ENCODE measurements around the gene ANGPTL7. TPM values are rescaled to one million over a fixed set of nuclear protein-coding genes. Genes with fewer than 3 reads are reported as not detected.

Gene ANGPTL7
- polyA plus RNA-seq, 1 donor: 0.21 TPM

GRCh38 chr1:11182884-11183283, 6.3 kb upstream of the ANGPTL7 start:
- Histone ChIP-seq H3K27ac (ENCODE audit: low read length) (no peak overlapping the region), H3K4me3 (ENCODE audit: low read length) (no peak overlapping the region), H3K27me3 (ENCODE audit: control insufficient read depth, insufficient read depth, low read length) (no peaks in the 10 kb centered on the region), H3K9me3 (ENCODE audit: control insufficient read depth, low read depth, low read length) (no peaks in the 10 kb centered on the region), H3K4me1 (ENCODE audit: control insufficient read depth, insufficient read depth, low read length) (no peaks in the 10 kb centered on the region), H3K36me3 (ENCODE audit: control insufficient read depth, insufficient read depth, low read length) (peaks cover 30% of the 10 kb centered on the region)
- DNase-seq: no peak
- WGBS (ENCODE audit: insufficient coverage, low lambda C conversion rate): no CpG with 5 or more reads among the region's 3 CpGs

GRCh38 chr1:11184973-11185372, 4.2 kb upstream of the ANGPTL7 start:
- H3K36me3 ChIP-seq (ENCODE audit: control insufficient read depth, insufficient read depth, low read length): peaks cover 36% of the 10 kb centered on the region
- no peak overlapping the region for H3K4me3 ChIP-seq (ENCODE audit: low read length)
- H3K27me3 ChIP-seq (ENCODE audit: control insufficient read depth, insufficient read depth, low read length): no peaks in the 10 kb centered on the region
- peak; percentile 9 for DNase-seq
- WGBS (ENCODE audit: insufficient coverage, low lambda C conversion rate): no CpG with 5 or more reads among the region's 1 CpG
- no peaks in the 10 kb centered on the region for H3K4me1 ChIP-seq (ENCODE audit: control insufficient read depth, insufficient read depth, low read length)
- H3K9me3 ChIP-seq (ENCODE audit: control insufficient read depth, low read depth, low read length): no peaks in the 10 kb centered on the region
- no peak overlapping the region for H3K27ac ChIP-seq (ENCODE audit: low read length)

- H3K27me3 ChIP-seq (ENCODE audit: control insufficient read depth, insufficient read depth, low read length): no peaks in the 10 kb centered on the region
- 100% methylated on average over 1 of the region's 3 CpGs for WGBS (ENCODE audit: insufficient coverage, low lambda C conversion rate)
- H3K4me1 ChIP-seq (ENCODE audit: control insufficient read depth, insufficient read depth, low read length): no peaks in the 10 kb centered on the region
- H3K9me3 ChIP-seq (ENCODE audit: control insufficient read depth, low read depth, low read length): no peaks in the 10 kb centered on the region
- H3K4me3 ChIP-seq (ENCODE audit: low read length): no peak overlapping the region
- no peak for DNase-seq
- H3K36me3 ChIP-seq (ENCODE audit: control insufficient read depth, insufficient read depth, low read length): peaks cover 49% of the 10 kb centered on the region
- H3K27ac ChIP-seq (ENCODE audit: low read length): no peak overlapping the region
Observed at GRCh38 chr1:11187000-11187399, 2.2 kb upstream of the ANGPTL7 start.

- no peak overlapping the region for H3K27ac ChIP-seq (ENCODE audit: low read length)
- no peaks in the 10 kb centered on the region for H3K4me1 ChIP-seq (ENCODE audit: control insufficient read depth, insufficient read depth, low read length)
- no peak overlapping the region for H3K4me3 ChIP-seq (ENCODE audit: low read length)
- H3K27me3 ChIP-seq (ENCODE audit: control insufficient read depth, insufficient read depth, low read length): no peaks in the 10 kb centered on the region
- DNase-seq: no peak
- no peaks in the 10 kb centered on the region for H3K9me3 ChIP-seq (ENCODE audit: control insufficient read depth, low read depth, low read length)
- no CpG with 5 or more reads among the region's 2 CpGs for WGBS (ENCODE audit: insufficient coverage, low lambda C conversion rate)
- peaks cover 52% of the 10 kb centered on the region for H3K36me3 ChIP-seq (ENCODE audit: control insufficient read depth, insufficient read depth, low read length)
Observed at GRCh38 chr1:11187494-11187893, 1.7 kb upstream of the ANGPTL7 start.

- Histone ChIP-seq H3K4me1 (ENCODE audit: control insufficient read depth, insufficient read depth, low read length) (no peaks in the 10 kb centered on the region), H3K27ac (ENCODE audit: low read length) (no peak overlapping the region), H3K27me3 (ENCODE audit: control insufficient read depth, insufficient read depth, low read length) (no peaks in the 10 kb centered on the region), H3K9me3 (ENCODE audit: control insufficient read depth, low read depth, low read length) (no peaks in the 10 kb centered on the region), H3K36me3 (ENCODE audit: control insufficient read depth, insufficient read depth, low read length) (peaks cover 52% of the 10 kb centered on the region), H3K4me3 (ENCODE audit: low read length) (no peak overlapping the region)
- no peak for DNase-seq
- WGBS (ENCODE audit: insufficient coverage, low lambda C conversion rate): 86% methylated on average over 1 of the region's 2 CpGs
Observed at GRCh38 chr1:11187931-11188330, 1.2 kb upstream of the ANGPTL7 start.

GRCh38 chr1:11188381-11188780, 774 bp upstream of the ANGPTL7 start:
- WGBS (ENCODE audit: insufficient coverage, low lambda C conversion rate): no CpG with 5 or more reads among the region's 1 CpG
- Histone ChIP-seq H3K4me1 (ENCODE audit: control insufficient read depth, insufficient read depth, low read length) (no peaks in the 10 kb centered on the region), H3K27me3 (ENCODE audit: control insufficient read depth, insufficient read depth, low read length) (no peaks in the 10 kb centered on the region), H3K27ac (ENCODE audit: low read length) (no peak overlapping the region), H3K9me3 (ENCODE audit: control insufficient read depth, low read depth, low read length) (no peaks in the 10 kb centered on the region), H3K36me3 (ENCODE audit: control insufficient read depth, insufficient read depth, low read length) (peaks cover 55% of the 10 kb centered on the region), H3K4me3 (ENCODE audit: low read length) (no peak overlapping the region)
- DNase-seq: no peak

- Histone ChIP-seq H3K4me3 (ENCODE audit: low read length) (no peak overlapping the region), H3K4me1 (ENCODE audit: control insufficient read depth, insufficient read depth, low read length) (no peaks in the 10 kb centered on the region), H3K36me3 (ENCODE audit: control insufficient read depth, insufficient read depth, low read length) (peaks cover 64% of the 10 kb centered on the region), H3K9me3 (ENCODE audit: control insufficient read depth, low read depth, low read length) (no peaks in the 10 kb centered on the region), H3K27me3 (ENCODE audit: control insufficient read depth, insufficient read depth, low read length) (no peaks in the 10 kb centered on the region), H3K27ac (ENCODE audit: low read length) (no peak overlapping the region)
- DNase-seq: no peak
- no CpG with 5 or more reads among the region's 11 CpGs for WGBS (ENCODE audit: insufficient coverage, low lambda C conversion rate)
Observed at GRCh38 chr1:11193376-11193775, 4.2 kb downstream of the ANGPTL7 start.

- H3K27ac ChIP-seq (ENCODE audit: low read length): no peak overlapping the region
- H3K9me3 ChIP-seq (ENCODE audit: control insufficient read depth, low read depth, low read length): no peaks in the 10 kb centered on the region
- no peak overlapping the region for H3K4me3 ChIP-seq (ENCODE audit: low read length)
- DNase-seq: no peak
- no peaks in the 10 kb centered on the region for H3K4me1 ChIP-seq (ENCODE audit: control insufficient read depth, insufficient read depth, low read length)
- 100% methylated on average over 1 of the region's 14 CpGs for WGBS (ENCODE audit: insufficient coverage, low lambda C conversion rate)
- H3K27me3 ChIP-seq (ENCODE audit: control insufficient read depth, insufficient read depth, low read length): no peaks in the 10 kb centered on the region
- H3K36me3 ChIP-seq (ENCODE audit: control insufficient read depth, insufficient read depth, low read length): peaks cover 68% of the 10 kb centered on the region
Observed at GRCh38 chr1:11194407-11195176, 5.4 kb downstream of the ANGPTL7 start.

GRCh38 chr1:11196945-11197344, 7.8 kb downstream of the ANGPTL7 start:
- H3K4me1 ChIP-seq (ENCODE audit: control insufficient read depth, insufficient read depth, low read length): no peaks in the 10 kb centered on the region
- no peaks in the 10 kb centered on the region for H3K27me3 ChIP-seq (ENCODE audit: control insufficient read depth, insufficient read depth, low read length)
- no peak overlapping the region for H3K27ac ChIP-seq (ENCODE audit: low read length)
- H3K9me3 ChIP-seq (ENCODE audit: control insufficient read depth, low read depth, low read length): no peaks in the 10 kb centered on the region
- no peak overlapping the region for H3K4me3 ChIP-seq (ENCODE audit: low read length)
- WGBS (ENCODE audit: insufficient coverage, low lambda C conversion rate): no CpG with 5 or more reads among the region's 2 CpGs
- peaks cover 61% of the 10 kb centered on the region for H3K36me3 ChIP-seq (ENCODE audit: control insufficient read depth, insufficient read depth, low read length)
- DNase-seq: no peak

- Histone ChIP-seq H3K36me3 (ENCODE audit: control insufficient read depth, insufficient read depth, low read length) (peaks cover 61% of the 10 kb centered on the region), H3K9me3 (ENCODE audit: control insufficient read depth, low read depth, low read length) (no peaks in the 10 kb centered on the region), H3K4me1 (ENCODE audit: control insufficient read depth, insufficient read depth, low read length) (no peaks in the 10 kb centered on the region), H3K4me3 (ENCODE audit: low read length) (no peak overlapping the region), H3K27me3 (ENCODE audit: control insufficient read depth, insufficient read depth, low read length) (no peaks in the 10 kb centered on the region), H3K27ac (ENCODE audit: low read length) (no peak overlapping the region)
- WGBS (ENCODE audit: insufficient coverage, low lambda C conversion rate): no CpG with 5 or more reads among the region's 4 CpGs
- no peak for DNase-seq
Observed at GRCh38 chr1:11197359-11197758, 8.2 kb downstream of the ANGPTL7 start.

GRCh38 chr1:11198257-11198656, 9.1 kb downstream of the ANGPTL7 start:
- peaks cover 59% of the 10 kb centered on the region for H3K36me3 ChIP-seq (ENCODE audit: control insufficient read depth, insufficient read depth, low read length)
- H3K4me1 ChIP-seq (ENCODE audit: control insufficient read depth, insufficient read depth, low read length): no peaks in the 10 kb centered on the region
- no peaks in the 10 kb centered on the region for H3K9me3 ChIP-seq (ENCODE audit: control insufficient read depth, low read depth, low read length)
- no peak overlapping the region for H3K27ac ChIP-seq (ENCODE audit: low read length)
- no peak overlapping the region for H3K4me3 ChIP-seq (ENCODE audit: low read length)
- 88% methylated on average over 2 of the region's 4 CpGs for WGBS (ENCODE audit: insufficient coverage, low lambda C conversion rate)
- DNase-seq: no peak
- H3K27me3 ChIP-seq (ENCODE audit: control insufficient read depth, insufficient read depth, low read length): no peaks in the 10 kb centered on the region
